Subcutaneous abdominal adipose tissue (tissue), 5 donors: ENCODE results near the gene ZSCAN30.
"Not testable (repeated sequence)": the region's sequence is repeated elsewhere in the genome, so short reads cannot be mapped to it uniquely, and the experiment has no call there.

Experiments used
- H3K27ac ChIP-seq: one replicate; pipeline ENCODE4 v1.7.0; 2013; ENCODE audit warnings: low read depth, mild to moderate bottlenecking, inconsistent platforms, low read length, moderate library complexity
- H3K27me3 ChIP-seq, 5 donors: one replicate each; pipeline ENCODE4 v1.7.0; 2013; ENCODE audit warnings: low read length in 5 of 5, inconsistent platforms in 1 of 5; ENCODE audit not compliant: control insufficient read depth in 5 of 5, insufficient read depth in 4 of 5
- H3K36me3 ChIP-seq, 5 donors: one replicate each; pipeline ENCODE4 v1.7.0; 2013; ENCODE audit warnings: low read length in 5 of 5; ENCODE audit not compliant: control insufficient read depth in 5 of 5, insufficient read depth in 5 of 5
- H3K4me1 ChIP-seq, 5 donors: one replicate each; pipeline ENCODE4 v1.7.0; 2013; ENCODE audit warnings: low read length in 5 of 5, mild to moderate bottlenecking in 3 of 5, moderate library complexity in 1 of 5; ENCODE audit not compliant: control insufficient read depth in 5 of 5, insufficient read depth in 5 of 5
- H3K4me3 ChIP-seq, 5 donors: one replicate each; pipeline ENCODE4 v1.7.0; 2013; ENCODE audit warnings: low read length in 5 of 5, low read depth in 1 of 5
- H3K9ac ChIP-seq, 5 donors: one replicate each; pipeline ENCODE4 v1.7.0; 2013; ENCODE audit warnings: low read length in 5 of 5, mild to moderate bottlenecking in 4 of 5, moderate library complexity in 3 of 5
- H3K9me3 ChIP-seq, 5 donors: one replicate each; pipeline ENCODE4 v1.7.0; 2013; ENCODE audit warnings: low read length in 5 of 5; ENCODE audit not compliant: control insufficient read depth in 5 of 5
- donor health status: healthy.
- donor health status: healthy.
- donor health status: healthy.
- donor health status: healthy.
- donor health status: healthy.

ZSCAN30 gene

GRCh38 chr18:35216611-35217010 is 73.4 kb downstream of the ZSCAN30 start:
- not testable (repeated sequence) for H3K36me3 ChIP-seq, H3K4me3 ChIP-seq, H3K9me3 ChIP-seq, H3K27me3 ChIP-seq, H3K27ac ChIP-seq, H3K9ac ChIP-seq, H3K4me1 ChIP-seq

DNA sequence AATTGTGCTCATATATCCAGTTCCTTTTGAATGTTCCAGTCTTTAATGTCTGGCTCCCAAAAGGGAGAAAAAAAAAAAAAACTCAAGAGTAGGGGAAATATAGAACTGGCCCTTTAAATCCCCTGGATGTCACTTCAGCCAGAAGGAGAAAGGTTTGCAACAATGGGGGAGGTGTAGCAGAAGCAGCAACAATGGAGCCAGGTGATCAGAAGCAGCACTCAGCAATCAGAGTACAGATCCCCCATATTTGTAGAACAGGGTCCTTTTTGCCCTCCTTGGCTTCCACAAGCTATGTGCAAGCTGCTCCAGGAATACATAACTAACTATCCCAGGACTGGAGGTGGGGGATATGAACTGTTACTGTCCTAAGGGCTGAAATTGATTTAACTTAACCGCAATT is 75.0 kb downstream of the ZSCAN30 start:
- Histone ChIP-seq H3K27me3 (no peaks in the 10 kb centered on the region), H3K9me3 (no peaks in the 10 kb centered on the region)

GRCh38 chr18:35205746-35206458 is 84.1 kb downstream of the ZSCAN30 start:
- H3K4me1 ChIP-seq: peaks cover 0 to 11% (median 8%) of the 10 kb centered on the region in 5 donors
- not testable (repeated sequence) for H3K27me3 ChIP-seq, H3K4me3 ChIP-seq, H3K36me3 ChIP-seq, H3K9ac ChIP-seq, H3K27ac ChIP-seq
- peaks cover 0 to 11% (median 3%) of the 10 kb centered on the region in 5 donors for H3K9me3 ChIP-seq

More for the DNA sequence above, 75.0 kb downstream of the ZSCAN30 start:
- Histone ChIP-seq H3K4me3 (no peak overlapping the region), H3K36me3 (no peaks in the 10 kb centered on the region), H3K9ac (no peak overlapping the region), H3K27ac (no peak overlapping the region), H3K4me1 (no peaks in the 10 kb centered on the region)

DNA sequence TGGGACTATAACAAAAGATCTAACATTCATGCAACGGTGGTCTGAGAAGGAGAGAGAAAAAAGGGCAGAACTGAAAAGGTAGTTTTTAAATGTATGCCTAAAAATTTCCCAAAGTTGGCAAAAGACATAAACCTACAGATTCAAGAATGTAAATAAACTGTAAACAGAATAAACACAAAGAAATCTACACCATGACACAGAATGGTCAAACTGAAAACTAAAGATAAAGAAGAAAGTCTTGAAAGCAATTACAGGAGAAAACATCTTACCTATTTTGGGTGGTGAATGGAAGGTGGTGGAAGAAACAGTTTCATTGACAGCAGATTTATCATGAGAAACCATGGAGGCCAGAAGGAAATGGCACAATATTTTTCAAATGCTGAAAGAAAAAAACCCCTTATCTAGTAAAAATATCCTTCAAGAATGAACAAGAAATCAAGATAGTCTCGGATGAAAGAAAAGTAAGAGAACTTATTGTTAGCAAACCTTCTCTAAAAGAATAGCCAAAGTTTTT is 84.8 kb downstream of the ZSCAN30 start:
- no peak overlapping the region for H3K4me3 ChIP-seq
- peaks cover 0 to 11% (median 3%) of the 10 kb centered on the region in 5 donors for H3K9me3 ChIP-seq
- no peak overlapping the region for H3K9ac ChIP-seq
- H3K27me3 ChIP-seq: no peaks in the 10 kb centered on the region
- H3K27ac ChIP-seq: no peak overlapping the region
- no peaks in the 10 kb centered on the region for H3K36me3 ChIP-seq
- H3K4me1 ChIP-seq: peaks cover 0 to 11% (median 8%) of the 10 kb centered on the region in 5 donors

GRCh38 chr18:35203067-35203466 is 87.0 kb downstream of the ZSCAN30 start:
- H3K9me3 ChIP-seq: peaks cover 0 to 11% (median 3%) of the 10 kb centered on the region in 5 donors
- H3K27me3 ChIP-seq: no peaks in the 10 kb centered on the region
- H3K36me3 ChIP-seq: no peaks in the 10 kb centered on the region
- H3K9ac ChIP-seq: peak overlapping the region in 1 of 5 donors; percentile 35
- no peak overlapping the region for H3K4me3 ChIP-seq
- H3K27ac ChIP-seq: no peak overlapping the region
- H3K4me1 ChIP-seq: peaks cover 0 to 11% (median 8%) of the 10 kb centered on the region in 5 donors

DNA sequence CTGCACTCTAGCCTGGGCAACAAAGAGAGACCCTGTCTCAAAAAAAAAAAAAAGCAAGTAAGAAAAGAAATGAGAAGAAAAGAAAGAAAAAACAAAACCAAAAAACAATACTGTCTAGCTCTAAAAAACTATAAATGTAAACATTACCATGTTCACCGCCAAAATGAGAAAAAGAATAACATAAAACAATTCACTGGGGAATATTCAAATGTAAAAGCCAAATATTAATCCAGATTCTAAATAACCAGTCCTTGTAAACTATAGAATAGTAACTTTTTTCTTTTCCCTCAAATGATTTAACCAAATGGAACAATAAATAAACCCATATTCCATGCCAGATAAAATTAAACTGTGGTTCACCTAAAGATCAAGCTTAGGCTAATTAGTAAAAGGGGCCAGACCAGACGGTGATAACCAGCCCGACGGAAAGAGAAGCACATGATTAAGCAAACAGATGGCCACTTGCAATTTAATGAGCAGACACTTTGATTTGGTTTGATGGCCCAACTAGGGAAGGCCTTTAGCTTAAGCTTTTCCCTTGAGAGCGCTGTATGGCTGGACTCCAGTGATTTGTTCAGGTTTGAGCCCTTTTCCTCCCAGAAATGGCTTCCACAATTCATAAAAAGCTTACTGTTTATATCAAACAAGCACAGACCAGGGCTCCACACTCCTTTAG is 88.6 kb downstream of the ZSCAN30 start:
- Histone ChIP-seq H3K4me3 (no peak overlapping the region), H3K9me3 (peaks cover 0 to 11% (median 3%) of the 10 kb centered on the region in 5 donors), H3K9ac (no peak overlapping the region), H3K36me3 (no peaks in the 10 kb centered on the region), H3K27me3 (no peaks in the 10 kb centered on the region), H3K4me1 (peaks cover 0 to 15% (median 8%) of the 10 kb centered on the region in 5 donors), H3K27ac (no peak overlapping the region)
